ENCODE measurements around the gene ZNF143.

ZNF143 gene

GRCh38 chr11:9479899-9480298, 19.1 kb downstream of the ZNF143 start:
- TF ChIP-seq REST (IDR thresholded peaks at IDR 0.05; ENCODE audit: insufficient read depth in 1 of 2, low read depth in 2 of 2, low read length in 2 of 2), result no peak
- TF ChIP-seq POLR2AphosphoS5 (IDR thresholded peaks at IDR 0.05; ENCODE audit: low read depth, low read length), result no peak
- no peak for TF ChIP-seq SIN3A (IDR thresholded peaks at IDR 0.05; ENCODE audit: borderline replicate concordance, insufficient read depth, low read length)
- TF ChIP-seq TAF1 (IDR thresholded peaks at IDR 0.05; ENCODE audit: borderline replicate concordance, insufficient read depth, low read length), result no peak
- no peak for TF ChIP-seq FOXP2 (optimal IDR thresholded peaks at IDR 0.05; ENCODE audit: borderline replicate concordance, extremely low read depth, extremely low read length, insufficient read depth)

GRCh38 chr11:9489080-9489765, 28.4 kb downstream of the ZNF143 start:
- TF ChIP-seq POLR2AphosphoS5 (IDR thresholded peaks at IDR 0.05; ENCODE audit: low read depth, low read length), result no peak
- TF ChIP-seq SIN3A (IDR thresholded peaks at IDR 0.05; ENCODE audit: borderline replicate concordance, insufficient read depth, low read length), result no peak

GRCh38 chr11:9490376-9490775, 29.6 kb downstream of the ZNF143 start:
- no peak for TF ChIP-seq REST (IDR thresholded peaks at IDR 0.05; ENCODE audit: insufficient read depth in 1 of 2, low read depth in 2 of 2, low read length in 2 of 2)
- TF ChIP-seq POLR2AphosphoS5 (IDR thresholded peaks at IDR 0.05; ENCODE audit: low read depth, low read length), result no peak
- TF ChIP-seq FOXP2 (optimal IDR thresholded peaks at IDR 0.05; ENCODE audit: borderline replicate concordance, extremely low read depth, extremely low read length, insufficient read depth), result no peak
- TF ChIP-seq SIN3A (IDR thresholded peaks at IDR 0.05; ENCODE audit: borderline replicate concordance, insufficient read depth, low read length), result no peak
- no peak for TF ChIP-seq TAF1 (IDR thresholded peaks at IDR 0.05; ENCODE audit: borderline replicate concordance, insufficient read depth, low read length)

- no peak for TF ChIP-seq FOXP2 (optimal IDR thresholded peaks at IDR 0.05; ENCODE audit: borderline replicate concordance, extremely low read depth, extremely low read length, insufficient read depth)
- no peak for TF ChIP-seq REST (IDR thresholded peaks at IDR 0.05; ENCODE audit: insufficient read depth in 1 of 2, low read depth in 2 of 2, low read length in 2 of 2)
- no peak for TF ChIP-seq POLR2AphosphoS5 (IDR thresholded peaks at IDR 0.05; ENCODE audit: low read depth, low read length)
- TF ChIP-seq TAF1 (IDR thresholded peaks at IDR 0.05; ENCODE audit: borderline replicate concordance, insufficient read depth, low read length), result no peak
- TF ChIP-seq SIN3A (IDR thresholded peaks at IDR 0.05; ENCODE audit: borderline replicate concordance, insufficient read depth, low read length), result no peak
Measured at GRCh38 chr11:9493492-9493891, 32.7 kb downstream of the ZNF143 start.

GRCh38 chr11:9494316-9494715, 33.5 kb downstream of the ZNF143 start:
- TF ChIP-seq POLR2AphosphoS5 (IDR thresholded peaks at IDR 0.05; ENCODE audit: low read depth, low read length) (no peak), FOXP2 (optimal IDR thresholded peaks at IDR 0.05; ENCODE audit: borderline replicate concordance, extremely low read depth, extremely low read length, insufficient read depth) (no peak), TAF1 (IDR thresholded peaks at IDR 0.05; ENCODE audit: borderline replicate concordance, insufficient read depth, low read length) (no peak), REST (IDR thresholded peaks at IDR 0.05; ENCODE audit: insufficient read depth in 1 of 2, low read depth in 2 of 2, low read length in 2 of 2) (no peak), SIN3A (IDR thresholded peaks at IDR 0.05; ENCODE audit: borderline replicate concordance, insufficient read depth, low read length) (no peak)

All from PFSK-1 (cell line).